GM21360 (cell line): ENCODE data around the gene ACAA2.
"Not testable (repeated sequence)": the region's sequence is repeated elsewhere in the genome, so short reads cannot be mapped to it uniquely, and the experiment has no call there.

Experiments used
- ATAC-seq: cut with Tn5 transposase; IDR thresholded peaks from one replicate; pipeline ENCODE4 v1.9.1; 2021; ENCODE audit warnings: mild to moderate bottlenecking, moderate library complexity; ENCODE audit not compliant: unreplicated experiment

Gene ACAA2

DNA sequence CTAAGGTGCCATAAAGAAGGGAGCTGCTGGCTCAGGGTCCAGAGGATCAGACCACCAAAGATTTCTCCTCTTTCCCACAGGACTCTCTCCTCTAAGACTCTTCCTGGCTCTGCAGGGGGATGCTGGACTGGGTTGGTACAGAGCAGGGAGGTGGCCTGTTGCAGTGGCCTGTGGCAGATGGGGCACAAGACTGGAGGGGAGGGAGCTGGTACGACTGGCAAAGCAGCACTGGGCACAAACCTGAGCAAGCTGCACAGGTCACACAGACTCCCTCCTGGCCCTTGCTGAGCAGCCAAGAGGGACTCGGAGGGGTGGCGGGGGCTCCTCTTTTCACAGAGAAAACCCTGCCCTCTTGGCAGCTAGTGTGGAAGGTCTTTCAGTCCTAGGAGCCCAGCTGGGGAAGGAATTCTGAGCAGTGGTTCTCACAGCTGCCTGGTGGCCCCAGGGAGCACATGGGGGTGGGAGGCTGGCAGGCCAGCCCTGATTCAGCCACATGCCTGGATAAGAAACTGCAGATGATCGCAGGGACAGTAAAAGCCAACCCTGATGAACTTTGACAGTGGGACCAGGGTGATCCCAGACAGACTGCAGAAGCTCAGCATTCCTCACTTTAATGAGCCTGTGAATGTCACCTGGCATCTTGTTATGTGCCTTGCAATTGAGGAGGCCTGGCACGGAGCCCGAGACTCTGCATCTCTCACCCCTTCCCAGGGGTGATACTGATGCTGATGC, 32.5 kb upstream of the ACAA2 start:
- no peak for ATAC-seq

DNA sequence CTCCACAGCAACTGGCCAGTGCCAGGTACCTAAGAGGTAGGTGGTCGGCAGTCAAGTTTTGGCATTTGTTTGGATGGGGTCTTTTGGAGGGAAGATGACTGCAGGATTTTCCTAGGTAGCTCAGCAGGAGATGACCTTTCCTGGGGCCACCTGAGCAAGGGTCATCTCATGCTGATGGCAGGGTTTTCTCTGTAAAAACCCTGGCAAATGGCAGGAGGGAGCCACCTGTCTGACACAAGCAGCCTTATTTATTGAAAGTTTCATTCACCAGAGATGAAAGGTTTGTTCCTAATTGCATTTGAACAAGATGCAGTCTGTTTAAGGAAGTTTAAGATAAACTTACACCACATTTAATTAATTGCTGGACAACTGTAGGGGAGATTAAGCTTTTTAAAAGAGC, 31.6 kb upstream of the ACAA2 start:
- ATAC-seq = no peak

DNA sequence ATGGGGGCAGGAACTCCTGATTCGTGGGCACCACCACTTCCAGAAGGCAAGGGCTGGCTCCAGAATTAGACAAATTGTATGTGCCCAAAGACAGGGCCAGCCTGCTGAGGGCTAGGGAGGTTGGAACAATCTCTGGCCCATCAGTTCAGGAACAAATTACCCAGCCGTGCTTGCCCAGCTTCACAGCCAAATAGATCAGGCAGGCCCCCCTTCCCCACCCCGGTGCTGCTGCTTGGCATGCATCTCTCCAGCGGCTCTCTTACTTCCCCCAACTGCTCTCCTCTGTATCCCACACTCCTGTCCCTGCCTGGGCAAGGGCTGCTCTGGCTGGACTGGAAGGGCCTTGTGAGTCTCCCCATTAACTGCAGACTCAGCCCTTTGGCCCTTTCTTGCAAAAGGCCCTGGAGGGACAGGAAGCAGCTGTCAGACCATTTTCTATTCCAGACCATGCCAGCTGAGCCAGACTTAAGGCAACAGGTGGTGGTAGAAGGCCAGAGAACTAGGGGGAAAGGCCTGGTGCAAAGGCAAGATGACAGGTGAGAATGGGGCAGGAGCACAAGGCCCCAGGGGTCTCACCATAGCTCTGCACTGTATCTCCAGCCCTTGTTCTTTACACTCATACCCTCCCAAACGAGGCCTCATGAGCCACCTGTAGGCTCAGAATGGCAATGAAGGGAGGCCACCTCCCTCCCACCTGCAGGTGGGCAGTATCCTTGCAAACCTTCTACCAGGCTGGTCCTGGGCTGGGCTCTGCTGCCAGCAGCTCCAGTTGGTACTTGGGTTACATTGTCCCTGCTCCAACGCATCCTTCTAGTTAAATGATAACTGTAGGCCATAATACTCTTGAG, 30.7 kb upstream of the ACAA2 start:
- ATAC-seq = no peak

DNA sequence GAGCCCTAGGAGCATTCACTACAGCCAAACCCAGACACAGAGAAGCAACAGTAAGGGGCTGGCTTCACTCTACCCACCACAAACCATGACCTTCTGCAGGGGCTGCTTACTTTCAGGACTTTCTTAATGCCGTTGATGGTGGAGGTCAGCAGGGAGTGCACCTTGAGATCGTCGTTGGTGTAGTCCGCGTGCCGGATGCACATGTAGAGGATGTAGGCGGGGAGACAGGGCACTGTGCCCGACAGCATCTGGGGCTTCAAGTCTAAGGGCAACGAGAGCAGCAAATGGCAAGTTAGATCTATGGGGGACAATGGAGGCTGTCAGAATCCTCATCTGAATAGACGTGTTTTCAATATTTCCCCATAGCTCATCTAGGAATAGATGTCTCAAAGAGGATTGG, 29.8 kb upstream of the ACAA2 start:
- no peak for ATAC-seq

DNA sequence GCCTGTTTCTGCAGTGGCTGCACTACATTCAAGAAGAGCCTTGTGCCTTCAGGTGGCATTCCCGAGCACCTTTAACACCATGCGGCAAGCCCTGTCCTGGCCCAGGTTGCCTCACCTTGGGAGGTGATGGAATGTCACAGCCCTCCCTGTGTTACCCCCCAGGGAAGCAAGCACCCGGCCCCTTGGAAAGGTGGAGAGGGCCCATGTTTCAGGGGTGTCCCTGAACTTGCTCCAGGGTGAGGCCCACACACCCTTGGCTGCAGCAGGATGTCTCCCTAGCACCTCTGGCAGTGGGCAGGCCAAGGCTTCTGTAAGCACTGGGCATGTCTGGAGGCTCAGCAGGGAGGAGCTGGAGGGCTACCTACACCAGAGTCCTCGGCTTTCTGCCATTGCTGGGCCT, 29.3 kb upstream of the ACAA2 start:
- no peak for ATAC-seq

DNA sequence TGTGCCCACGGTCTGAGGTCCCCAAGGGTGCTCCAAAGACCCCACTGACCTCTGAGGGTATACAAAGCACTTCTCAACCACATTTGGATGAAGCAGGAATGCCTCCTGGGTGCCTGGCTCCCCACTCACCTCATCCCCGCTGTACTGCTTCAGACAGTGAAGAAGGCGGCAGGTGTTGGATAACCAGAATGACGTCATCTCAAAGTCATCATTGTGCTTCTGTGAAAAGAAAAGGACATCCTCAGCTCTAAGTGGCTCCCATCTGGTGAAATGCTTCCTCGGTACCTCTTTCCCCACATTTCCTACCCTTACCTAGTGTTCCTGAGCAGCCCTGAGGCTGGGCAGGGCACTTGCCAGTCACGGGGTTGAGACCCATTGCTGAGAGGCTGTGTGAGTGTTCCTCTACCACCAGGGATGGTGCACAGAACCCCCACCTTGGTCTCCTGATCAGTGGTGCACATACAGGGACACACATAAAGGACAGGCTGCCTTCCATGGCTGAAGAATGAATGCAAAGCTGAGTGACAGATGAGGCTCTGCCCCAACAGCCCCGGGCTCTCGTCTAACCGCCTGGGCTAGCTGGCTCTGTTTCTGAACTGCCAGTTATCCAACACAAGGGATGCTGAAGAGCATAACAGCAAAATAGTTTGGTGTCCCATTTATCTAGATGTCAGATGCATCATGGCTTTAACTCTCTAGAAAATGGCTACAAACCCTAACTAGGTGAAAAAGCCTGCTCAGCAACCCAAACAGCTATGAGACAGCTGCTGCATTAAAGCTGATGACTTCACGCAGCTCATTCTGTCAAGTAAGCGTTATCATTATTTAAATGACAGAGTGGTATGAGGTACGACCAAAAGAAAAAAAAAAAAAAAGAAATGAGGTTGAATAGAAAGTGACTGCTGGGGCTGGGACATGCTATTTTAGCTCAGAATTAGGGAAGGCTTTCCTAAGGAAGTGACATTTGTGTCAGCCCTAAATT, 28.2 kb upstream of the ACAA2 start:
- no peak for ATAC-seq

DNA sequence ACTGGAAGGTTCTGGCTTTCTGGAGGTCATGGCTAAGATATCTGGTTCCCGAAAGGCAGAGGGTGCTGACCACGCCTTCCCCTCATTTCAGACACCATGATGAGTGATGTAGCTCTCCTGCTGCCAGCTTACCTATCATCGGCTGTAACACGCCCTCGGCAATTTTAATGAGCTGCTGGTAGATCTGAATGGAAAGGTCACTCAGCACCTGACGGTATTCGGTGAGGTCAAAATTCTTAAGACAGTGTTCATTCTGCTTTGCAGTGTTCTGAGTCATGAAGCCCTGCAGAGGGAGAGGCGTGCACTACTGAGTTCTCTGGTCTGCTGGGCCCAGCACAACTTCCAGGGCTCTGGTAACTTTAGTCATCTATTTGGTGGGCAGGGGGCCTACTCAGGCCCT, 25.7 kb upstream of the ACAA2 start:
- no peak for ATAC-seq

DNA sequence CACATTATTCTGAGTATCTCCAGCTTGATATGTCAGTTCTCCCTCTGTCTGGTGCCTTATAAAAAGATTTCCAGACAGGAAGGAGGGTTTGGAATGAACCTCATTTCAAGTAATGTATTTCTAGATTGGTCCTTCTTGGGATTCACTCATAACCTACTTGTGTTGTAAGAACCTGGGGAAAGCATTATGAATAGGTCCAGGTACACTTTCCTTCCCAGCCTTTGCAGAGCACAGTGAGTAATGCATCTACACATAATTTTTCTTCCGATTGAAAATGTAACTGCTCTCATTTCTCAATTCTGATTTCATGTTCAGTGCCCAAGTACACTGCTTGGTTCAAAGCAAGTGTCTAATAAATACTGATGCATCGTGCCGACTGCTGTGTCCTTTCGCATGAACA, 25.0 kb upstream of the ACAA2 start:
- no peak for ATAC-seq

DNA sequence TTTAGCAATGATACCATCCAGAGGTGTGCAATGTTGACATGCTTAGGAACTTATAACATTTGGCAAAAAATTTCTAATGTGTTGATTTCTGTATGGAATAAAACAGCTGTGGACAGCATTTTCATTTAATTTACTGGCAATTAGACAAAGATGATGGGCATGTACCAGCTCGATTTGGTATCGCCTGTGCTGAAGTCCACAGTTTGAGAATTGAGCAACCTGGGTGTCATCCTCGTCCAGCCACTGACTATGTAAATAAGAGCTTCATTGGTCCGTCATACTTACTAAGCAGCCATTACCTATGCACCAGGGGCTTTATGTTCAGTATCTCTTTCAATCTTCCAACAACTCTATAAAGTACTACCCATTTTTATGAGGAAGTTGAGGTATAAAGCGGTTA, 24.6 kb upstream of the ACAA2 start:
- ATAC-seq = no peak

DNA sequence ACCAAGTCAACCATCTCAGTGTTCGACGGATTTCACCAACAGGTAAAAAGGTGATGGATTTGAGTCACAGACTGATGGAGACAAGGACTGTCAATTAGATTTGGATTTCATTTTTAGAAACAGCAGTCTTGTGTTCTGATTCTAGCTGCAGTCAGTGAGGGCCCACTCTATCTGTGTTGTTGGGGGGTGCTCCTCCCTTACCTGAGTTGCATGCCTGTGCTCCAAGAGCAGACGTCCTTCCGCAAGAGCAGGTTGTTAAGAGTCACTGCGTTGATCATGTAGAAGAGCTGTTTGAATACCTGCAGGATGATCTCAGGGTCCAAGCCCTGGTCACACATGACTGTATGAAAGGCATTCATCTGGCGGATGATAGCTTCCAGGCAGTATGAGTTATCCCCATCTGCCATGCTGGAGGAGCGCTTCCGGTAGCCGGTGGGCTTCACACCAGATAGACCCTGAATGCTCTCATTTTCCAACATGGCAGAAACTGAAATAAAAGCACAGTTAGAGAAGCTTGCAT, 24.0 kb upstream of the ACAA2 start:
- not testable (repeated sequence) for ATAC-seq

DNA sequence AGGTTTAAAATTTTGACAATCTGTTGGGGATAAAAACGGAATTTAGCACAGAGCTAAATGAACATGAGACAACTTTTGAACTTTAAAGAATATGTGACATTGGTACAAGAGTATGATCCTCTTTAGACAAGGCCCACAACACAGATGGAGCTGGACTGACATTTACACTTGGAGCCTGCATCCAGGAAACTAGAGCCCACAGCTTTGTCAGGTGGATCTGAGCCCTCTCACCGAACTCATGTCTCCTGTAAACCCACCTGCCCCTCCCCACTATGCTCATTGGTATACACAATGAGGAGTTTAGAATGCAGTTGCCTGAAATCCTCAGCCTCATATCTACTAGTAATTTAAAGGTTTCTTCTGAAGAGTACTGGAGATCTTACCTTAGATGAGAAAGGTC, 22.1 kb upstream of the ACAA2 start:
- no peak for ATAC-seq

DNA sequence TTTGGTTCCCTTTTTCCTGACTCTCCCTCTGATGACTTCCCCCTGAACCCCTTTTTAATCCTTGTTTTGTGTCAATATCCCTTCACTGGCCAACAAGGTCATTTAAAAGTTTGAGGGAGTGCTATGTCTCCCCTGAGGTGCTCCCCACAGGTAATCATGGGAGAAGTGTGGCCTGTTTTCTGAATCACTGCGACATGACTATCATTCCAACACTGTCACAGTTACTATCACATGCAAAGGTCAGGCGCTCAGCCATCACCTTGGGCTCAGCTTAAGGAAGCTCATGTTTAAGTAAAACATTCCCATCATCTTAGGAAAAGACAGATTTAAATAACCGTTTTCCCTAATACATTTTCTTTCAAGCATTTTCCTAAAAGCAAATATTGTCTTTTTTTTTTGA, 20.9 kb upstream of the ACAA2 start:
- ATAC-seq = no peak

DNA sequence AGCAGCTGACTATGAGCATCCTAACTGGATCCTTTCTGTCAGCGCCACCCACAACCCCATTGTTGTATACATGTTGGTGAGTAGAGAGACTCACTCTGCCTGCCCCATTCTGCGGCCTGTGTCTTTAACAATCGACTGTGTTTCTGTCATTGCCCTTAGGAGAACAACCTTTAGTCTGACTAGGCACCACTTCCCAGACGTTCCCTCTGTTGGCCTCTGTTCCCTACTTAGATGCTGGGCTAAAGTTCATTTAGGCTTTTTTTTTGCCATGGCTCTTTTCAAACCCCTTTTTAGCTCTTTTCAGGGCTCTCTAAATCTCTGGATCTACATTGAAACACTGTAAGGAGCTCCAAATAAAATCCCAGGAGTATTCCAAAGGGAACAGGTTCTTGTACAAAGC, 20.5 kb upstream of the ACAA2 start:
- no peak for ATAC-seq

DNA sequence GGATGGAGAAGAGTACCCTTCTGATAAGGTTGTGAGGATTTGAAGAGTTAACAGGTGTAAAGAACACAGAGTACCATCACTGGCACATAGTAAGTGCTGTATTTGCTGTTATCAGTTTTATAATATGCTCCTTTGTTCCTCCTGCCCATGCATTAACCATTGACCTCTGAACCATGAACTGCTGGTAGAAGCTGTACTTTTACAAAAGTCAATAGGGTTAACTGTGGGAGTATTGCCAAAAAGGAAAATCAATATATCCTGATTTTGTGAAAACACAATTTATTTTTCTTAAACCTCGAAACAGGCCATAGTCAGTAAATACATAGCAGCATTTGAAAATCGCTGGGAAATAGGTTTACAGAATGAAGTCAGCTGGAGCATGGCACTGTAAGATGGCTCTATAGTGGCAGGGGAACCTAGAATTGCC, 18.9 kb upstream of the ACAA2 start:
- ATAC-seq = no peak

DNA sequence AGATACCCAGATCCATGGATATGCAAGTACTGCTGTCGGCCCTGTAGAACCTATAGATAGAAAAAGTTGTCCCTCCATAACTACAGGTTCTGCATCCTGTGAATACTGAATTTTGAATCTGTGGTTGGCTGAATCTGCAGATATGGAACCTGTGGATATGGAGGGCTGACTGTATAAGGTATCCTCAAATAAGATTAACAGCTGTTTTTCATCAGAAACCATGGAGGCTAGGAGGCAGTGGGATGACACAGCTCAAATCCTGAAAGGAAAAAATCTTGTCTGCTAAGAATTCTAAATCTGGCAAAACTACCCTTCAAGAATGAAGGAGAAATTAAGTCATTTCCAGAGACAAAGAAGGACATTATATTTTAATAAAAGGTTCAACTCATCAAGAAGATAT, 14.7 kb upstream of the ACAA2 start:
- no peak for ATAC-seq

DNA sequence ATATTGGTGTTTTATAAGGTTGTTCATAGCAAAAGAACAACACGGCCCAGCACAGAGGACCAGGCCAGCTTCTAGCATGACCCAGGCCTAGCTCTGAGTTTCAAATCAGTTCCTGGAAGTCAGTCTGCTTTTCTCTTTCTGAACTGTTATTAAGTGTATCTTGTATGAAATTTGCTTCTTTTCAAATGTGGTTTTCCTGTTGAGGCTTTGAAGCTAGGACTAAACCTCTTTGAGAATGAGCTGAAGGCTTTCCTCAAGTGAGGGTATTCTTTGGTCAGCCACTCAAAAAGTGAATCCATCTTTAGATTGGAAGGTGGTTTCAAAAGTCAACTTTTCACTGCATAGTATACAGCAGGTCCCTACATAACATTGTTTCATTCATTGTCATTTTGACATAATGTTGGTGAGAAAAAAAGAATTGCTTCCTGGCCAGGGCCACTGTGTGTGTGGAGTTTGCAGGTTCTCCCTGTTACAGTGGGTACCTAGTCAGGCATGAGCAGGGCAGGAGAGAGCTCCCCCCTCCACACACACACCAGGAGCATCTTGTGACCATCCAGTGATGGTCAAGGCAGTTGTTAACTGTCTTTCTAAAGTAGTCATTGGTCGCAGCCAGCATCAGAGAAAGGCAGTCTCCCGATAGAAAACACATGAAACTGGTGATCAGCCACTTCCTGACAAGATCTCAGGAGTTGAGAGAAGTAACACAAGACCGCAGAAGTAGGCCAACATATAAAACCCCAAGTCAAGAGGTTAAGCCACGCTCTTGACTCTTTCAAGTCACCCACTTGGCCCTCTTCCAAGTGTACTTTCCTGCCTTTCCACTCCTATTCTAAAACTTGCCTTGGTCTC, 6.7 kb upstream of the ACAA2 start:
- no peak for ATAC-seq

DNA sequence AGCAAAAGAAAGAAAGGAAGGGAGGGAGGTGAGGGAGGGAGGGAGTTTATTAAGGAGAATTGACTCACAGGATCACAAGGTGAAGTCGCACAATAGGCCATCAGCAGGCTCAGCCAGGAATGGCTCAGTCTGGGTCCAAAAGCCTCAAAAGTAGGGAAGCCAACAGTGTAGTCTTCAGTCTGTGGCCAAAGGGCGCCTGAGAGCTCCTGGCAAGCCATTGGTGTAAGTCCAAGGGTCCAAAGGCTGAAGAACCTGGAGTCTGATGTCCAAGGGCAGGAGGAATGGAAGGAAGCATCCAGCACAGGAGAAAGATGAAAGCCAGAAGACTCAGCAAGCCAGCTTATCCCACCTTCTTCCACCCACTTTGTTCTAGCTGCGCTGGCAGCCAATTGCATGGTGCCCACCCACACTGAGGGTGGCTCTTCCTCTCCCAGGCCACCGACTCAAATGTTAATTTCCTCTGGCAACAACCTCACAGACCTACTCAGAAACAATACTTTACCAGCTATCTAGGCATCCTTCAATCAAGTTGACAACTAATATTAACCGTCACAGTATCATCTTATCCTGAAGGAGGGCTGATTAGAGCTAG, 5.8 kb upstream of the ACAA2 start:
- ATAC-seq = no peak

DNA sequence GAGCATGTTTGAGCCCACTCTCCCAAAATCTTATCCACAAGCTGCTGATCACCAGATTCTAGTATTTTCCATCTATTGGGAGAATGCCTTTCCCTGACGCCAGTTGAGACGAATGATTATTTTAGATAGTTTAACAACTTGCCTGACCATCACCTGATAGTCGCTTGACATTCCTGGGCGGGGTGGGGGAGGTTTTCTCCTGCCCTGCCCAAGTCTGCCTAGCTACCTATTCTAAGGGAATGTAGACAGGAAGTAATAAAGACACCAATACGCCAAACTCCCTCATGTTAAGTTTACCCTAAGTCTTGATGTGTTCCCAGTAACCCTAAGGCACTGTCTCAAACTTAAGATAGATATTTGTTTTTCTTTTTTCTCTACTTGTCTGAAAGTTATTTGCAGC, 4.6 kb upstream of the ACAA2 start:
- no peak for ATAC-seq

DNA sequence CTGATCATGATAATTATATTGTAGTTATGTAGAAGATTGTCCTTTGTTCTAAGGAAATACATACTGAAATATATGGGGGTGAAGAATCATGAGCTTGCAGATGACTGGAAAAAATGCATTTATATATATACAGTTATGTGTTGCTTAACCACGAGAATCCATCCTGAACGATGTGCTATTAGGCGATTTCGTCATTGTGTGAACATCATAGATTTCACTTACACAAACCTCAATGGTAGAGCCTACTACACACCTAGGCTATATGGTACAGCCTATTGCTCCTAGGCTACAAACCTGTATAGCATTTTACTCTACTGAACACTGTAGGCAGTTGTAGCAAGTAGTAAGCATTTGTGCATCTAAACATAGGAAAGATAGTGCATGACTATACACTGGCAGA, 2.6 kb upstream of the ACAA2 start:
- no peak for ATAC-seq

DNA sequence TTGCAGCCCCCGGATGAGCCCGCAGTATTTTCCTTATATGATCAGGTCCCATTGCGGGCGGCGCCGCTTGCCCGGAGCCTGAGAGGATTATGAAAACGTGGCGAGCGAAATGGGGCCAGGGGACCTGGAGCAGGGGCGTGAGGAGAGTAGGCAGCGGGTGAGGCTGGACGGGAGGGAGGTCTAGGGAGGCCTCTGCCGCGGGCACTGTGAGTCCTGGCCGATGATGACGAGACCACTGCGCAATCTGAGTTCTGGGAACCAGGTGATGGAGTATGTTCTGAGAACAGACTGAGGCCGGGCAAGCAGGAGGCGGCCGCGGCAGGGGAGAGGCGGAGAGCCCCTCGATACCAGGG, 790 bp upstream of the ACAA2 start:
- peak; percentile 25 for ATAC-seq
